Measurements from ENCODE around the gene CASD1.

DNA sequence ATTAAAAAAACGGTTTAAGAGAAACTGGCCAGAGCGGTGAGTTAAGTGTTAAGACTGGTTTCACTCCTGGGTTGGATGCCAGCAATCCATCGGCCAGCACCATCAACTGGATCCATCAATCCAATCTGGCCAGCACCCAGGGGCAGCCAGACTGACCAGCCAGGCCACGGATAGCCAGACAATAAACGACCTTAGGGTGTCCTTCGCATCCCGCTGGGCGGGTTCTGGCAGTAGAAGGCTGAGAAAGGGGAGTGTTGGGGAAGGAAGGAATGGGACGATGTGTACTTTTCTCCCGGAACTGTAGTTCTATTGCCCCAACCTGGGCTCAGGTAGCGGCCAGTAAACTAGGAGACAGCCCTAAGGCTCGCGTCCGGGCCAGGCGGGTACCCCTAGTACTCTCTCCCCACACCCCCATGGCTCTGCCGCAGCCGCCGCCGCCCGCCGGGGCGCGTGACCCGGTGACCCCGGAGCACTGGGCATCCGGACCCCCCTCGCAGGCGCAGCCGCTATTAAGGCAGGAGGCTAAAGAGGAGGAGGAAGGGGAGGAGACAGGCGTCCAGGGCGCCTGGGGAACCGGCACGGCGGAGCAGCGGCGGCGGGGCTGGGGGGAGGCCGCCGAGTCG is at the start of gene CASD1:
- no peak for TF ChIP-seq POLR2A (IDR thresholded peaks at IDR 0.05; ENCODE audit: low read depth, low read length)
- TF ChIP-seq, protein P1, sequence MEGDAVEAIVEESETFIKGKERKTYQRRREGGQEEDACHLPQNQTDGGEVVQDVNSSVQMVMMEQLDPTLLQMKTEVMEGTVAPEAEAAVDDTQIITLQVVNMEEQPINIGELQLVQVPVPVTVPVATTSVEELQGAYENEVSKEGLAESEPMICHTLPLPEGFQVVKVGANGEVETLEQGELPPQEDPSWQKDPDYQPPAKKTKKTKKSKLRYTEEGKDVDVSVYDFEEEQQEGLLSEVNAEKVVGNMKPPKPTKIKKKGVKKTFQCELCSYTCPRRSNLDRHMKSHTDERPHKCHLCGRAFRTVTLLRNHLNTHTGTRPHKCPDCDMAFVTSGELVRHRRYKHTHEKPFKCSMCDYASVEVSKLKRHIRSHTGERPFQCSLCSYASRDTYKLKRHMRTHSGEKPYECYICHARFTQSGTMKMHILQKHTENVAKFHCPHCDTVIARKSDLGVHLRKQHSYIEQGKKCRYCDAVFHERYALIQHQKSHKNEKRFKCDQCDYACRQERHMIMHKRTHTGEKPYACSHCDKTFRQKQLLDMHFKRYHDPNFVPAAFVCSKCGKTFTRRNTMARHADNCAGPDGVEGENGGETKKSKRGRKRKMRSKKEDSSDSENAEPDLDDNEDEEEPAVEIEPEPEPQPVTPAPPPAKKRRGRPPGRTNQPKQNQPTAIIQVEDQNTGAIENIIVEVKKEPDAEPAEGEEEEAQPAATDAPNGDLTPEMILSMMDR (conservative IDR thresholded peaks at IDR 0.05; ENCODE audit: low read depth, low read length), result no peak
